ENCODE data around the gene USP7.

DNA sequence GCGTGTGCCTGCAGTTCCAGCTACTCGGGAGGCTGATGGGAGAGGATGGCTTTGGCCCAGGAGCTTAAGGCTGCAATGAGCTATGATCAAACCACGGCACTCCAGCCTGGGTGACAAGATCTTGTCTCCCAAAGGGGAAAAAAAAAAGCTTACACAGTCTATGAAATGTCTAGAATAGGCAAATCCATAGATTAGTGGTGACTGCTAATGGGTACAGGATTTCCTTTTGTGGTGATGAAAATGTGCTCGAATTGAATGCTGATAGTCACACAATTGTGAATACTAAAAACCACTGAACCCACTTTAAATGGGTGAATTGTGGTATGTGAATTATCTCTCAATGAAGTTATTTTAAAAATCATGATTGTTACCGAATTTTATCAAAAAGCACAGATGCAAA lies 14.9 kb downstream of the USP7 start:
- TF ChIP-seq, protein P1, sequence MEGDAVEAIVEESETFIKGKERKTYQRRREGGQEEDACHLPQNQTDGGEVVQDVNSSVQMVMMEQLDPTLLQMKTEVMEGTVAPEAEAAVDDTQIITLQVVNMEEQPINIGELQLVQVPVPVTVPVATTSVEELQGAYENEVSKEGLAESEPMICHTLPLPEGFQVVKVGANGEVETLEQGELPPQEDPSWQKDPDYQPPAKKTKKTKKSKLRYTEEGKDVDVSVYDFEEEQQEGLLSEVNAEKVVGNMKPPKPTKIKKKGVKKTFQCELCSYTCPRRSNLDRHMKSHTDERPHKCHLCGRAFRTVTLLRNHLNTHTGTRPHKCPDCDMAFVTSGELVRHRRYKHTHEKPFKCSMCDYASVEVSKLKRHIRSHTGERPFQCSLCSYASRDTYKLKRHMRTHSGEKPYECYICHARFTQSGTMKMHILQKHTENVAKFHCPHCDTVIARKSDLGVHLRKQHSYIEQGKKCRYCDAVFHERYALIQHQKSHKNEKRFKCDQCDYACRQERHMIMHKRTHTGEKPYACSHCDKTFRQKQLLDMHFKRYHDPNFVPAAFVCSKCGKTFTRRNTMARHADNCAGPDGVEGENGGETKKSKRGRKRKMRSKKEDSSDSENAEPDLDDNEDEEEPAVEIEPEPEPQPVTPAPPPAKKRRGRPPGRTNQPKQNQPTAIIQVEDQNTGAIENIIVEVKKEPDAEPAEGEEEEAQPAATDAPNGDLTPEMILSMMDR (IDR thresholded peaks at IDR 0.05): no peak
- TF ChIP-seq POLR2AphosphoS5 (IDR thresholded peaks at IDR 0.05): no peak

All from upper lobe of left lung (tissue), 4 donors.